CD1c-positive myeloid dendritic cell (primary cell): ENCODE results near the gene TELO2.
"Not testable (repeated sequence)": the region's sequence is repeated elsewhere in the genome, so short reads cannot be mapped to it uniquely, and the experiment has no call there.

Experiments
- DNase-seq: peaks from one replicate; pipeline ENCODE4 v3.0.0-alpha.2; 2016; ENCODE audit errors: extremely low spot score

The TELO2 gene

GRCh38 chr16:1457489-1458245 lies 35.5 kb upstream of the TELO2 start:
- DNase-seq = no peak

DNA sequence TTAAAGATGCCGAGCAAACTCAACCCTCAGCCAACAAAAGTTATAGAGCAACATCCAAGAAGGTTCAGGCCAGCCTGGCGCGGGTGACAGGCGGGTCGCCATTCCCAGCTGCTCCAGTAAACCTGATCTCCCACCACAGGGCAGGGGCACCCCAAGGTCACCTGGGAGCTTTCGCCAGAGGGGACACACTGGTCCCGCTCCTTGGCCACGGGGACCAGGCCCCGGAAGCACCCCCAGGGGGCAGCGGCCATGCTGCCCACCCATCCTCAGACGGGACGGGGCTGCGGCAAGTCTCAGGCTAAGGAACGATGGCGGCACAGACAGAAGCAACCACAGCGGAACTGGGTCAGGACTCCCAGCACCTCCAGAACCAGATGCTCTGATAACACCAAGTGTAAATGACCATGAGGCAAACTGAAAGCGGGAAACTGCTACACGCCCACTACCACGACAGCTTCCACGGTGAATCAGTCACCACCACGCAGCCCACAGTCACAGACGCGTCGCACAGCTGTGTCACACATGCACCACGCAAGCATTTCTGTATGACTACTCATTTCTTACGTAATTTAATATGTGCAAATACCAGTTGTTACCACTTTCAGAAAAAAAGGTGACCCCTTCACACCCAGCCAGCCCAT lies 34.7 kb upstream of the TELO2 start:
- DNase-seq = peak; percentile 73

GRCh38 chr16:1458977-1459341 lies 34.2 kb upstream of the TELO2 start:
- DNase-seq = no peak

GRCh38 chr16:1459967-1460366 lies 33.2 kb upstream of the TELO2 start:
- no peak for DNase-seq

DNA sequence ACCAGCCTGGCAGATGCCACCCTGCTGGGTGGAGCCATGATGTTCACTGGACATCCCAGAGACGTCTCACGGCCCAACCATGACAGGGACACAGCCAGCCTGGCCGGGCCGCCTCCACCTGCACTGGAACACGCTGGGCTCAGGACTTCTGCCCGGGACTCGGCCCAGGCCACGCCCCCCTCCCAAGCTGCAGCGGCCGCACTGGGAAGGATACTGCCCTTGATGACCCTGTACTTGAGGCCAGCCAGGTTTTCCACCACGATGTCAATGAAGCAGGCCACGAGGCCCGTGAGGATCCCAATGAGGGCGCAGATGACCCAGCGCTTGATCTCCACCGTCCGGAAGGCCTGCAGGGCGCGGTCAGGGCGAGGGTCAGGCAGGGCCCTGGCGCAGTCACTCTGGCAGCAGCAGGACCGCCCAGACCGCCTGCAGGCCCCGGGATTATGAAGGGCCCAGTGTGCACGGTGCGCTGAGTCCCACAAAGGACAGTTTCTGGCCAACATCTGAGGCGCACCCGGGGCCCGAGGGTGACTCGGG lies 32.5 kb upstream of the TELO2 start:
- no peak for DNase-seq

GRCh38 chr16:1461146-1461545 lies 32.0 kb upstream of the TELO2 start:
- DNase-seq = no peak

DNA sequence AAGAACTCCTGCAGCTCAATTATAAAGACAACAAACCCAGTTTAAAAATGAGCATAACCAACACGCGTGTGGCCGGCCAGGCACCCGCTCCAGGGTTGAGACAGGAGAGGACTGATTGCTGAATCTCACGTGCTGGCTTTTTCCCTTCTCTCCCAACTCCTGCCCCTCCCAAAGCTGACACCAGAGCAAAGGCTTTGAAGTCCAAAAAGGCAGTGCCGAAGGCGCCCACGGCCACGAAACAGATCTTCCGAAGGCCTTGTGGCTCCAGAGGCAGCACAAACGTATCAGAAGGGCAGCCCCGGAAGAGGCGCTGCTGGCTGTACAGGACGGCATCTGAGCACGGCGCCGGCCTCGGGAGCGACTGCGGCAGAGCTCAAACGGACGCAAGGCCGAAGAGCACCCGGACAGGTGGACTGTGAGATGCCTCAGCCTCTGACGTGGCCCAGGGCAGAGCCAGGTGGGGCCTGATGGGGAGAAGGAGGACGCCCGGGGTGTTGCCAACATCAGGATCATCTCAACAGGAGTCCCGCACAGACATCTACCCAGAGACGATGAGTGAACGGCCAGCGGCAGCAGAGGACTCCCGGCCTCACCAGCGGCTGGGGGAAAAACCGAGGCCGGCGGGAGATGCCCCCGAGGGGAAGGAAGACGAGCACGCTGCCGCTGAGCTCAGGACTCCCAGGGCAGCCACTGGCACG lies 28.8 kb upstream of the TELO2 start:
- no peak for DNase-seq

DNA sequence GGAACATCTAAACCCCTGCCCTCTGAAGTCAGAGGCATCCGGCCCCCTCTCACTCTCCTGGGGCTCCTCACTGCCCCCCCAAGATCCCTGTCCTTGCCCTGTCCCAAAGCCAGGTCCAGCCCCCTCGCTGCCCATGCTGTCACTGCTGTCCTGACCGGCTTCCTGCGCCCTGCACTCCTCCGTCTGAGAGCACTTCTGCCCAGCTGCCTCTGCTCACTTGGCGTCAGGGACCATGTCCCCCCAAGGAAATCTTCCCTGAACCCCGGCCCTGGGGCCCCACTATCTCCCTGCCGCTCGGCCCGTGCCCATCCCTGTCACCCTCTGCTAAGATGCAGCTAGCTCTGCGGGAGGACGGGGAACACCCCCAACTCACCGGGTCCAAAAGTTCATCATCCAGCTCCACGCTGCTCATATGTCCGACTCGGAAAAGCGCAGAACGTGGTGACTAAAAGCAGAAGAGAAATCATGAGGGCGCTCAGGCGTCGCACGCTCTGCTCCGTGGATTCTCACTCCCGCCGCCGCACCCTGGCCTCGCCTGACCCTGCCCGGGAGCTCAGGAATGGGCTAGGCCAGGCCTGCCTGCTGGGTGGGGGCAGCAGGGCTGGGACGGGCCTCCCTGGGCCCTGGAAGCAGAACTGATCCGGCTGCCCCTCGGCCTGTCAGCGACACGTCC lies 28.1 kb upstream of the TELO2 start:
- DNase-seq = no peak

- no peak for DNase-seq
These were observed 27.6 kb upstream of the TELO2 start for GRCh38 chr16:1465567-1465915.

GRCh38 chr16:1466054-1466453 lies 27.1 kb upstream of the TELO2 start:
- no peak for DNase-seq

- peak; percentile 17 for DNase-seq
These were observed 26.1 kb upstream of the TELO2 start for GRCh38 chr16:1466968-1467521.

DNA sequence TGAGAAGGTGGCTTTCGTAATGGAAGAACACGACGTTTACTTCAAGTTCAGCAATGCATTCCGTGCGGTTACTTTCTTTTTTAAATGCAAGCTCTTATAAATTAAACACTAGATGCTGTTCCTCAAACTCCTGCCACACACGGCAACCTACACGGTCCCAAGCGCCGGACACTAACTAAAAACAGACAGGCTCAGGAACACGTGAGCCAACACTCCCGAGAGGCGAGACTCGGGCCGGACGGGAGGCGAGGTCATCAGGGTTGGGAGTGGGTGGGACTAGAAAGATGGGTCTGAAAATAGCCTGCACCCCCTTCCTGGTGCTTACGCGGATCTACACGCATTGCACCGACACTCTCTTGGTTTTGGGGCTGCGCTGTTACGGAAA lies 24.7 kb upstream of the TELO2 start:
- DNase-seq = peak; percentile 72

DNA sequence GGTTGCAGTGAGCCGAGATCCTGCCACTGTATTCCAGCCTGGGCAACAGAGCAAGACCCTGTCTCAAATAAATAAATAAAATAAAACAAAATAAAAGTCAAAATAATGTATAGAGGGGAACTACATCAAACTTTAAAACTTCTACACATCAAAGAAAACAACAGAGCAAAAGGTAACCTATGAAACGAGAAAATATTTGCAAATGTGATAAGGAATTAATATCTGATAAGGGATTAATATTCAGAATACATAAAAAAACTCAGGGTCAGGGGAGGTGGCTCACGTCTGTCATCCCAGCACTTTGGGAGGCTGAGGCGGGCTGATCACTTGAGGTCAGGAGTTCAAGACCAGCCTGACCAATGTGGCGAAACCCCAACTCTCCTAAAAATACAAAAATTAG lies 24.0 kb upstream of the TELO2 start:
- not testable (repeated sequence) for DNase-seq

- peak; percentile 91 for DNase-seq
These were observed 23.4 kb upstream of the TELO2 start for GRCh38 chr16:1469693-1470201.

GRCh38 chr16:1470481-1471251 lies 22.5 kb upstream of the TELO2 start:
- DNase-seq = peak; percentile 96

GRCh38 chr16:1471569-1472194 lies 21.5 kb upstream of the TELO2 start:
- peak; percentile 34 for DNase-seq

- DNase-seq = no peak
These were observed 20.2 kb upstream of the TELO2 start for GRCh38 chr16:1472974-1473373.

- no peak for DNase-seq
These were observed 18.9 kb upstream of the TELO2 start for GRCh38 chr16:1474082-1474795.

- peak; percentile 93 for DNase-seq
These were observed 18.2 kb upstream of the TELO2 start, which contains the start of gene CLCN7 for GRCh38 chr16:1474796-1475551. TSS of gene CLCN7 (minus strand) at chr16:1475028. CDS start at chr16:1474974, 54 bp downstream.
